Fibroblast of villous mesenchyme (primary cell): Measurements from ENCODE around the gene CYTH1. TPM values are rescaled to one million over a fixed set of nuclear protein-coding genes. Genes with fewer than 3 reads are reported as not detected.

Experiments used
- DNase-seq: peaks from one replicate; pipeline ENCODE4 v3.0.0-alpha.2; 2010; ENCODE audit warnings: low read depth
- H3K4me3 ChIP-seq: 2 replicates; pipeline ENCODE4 v1.5.1; 2011; ENCODE audit warnings: low read depth, mild to moderate bottlenecking, low read length
- total RNA-seq: library from RNA; depleted of rRNA; stranded (reverse); fragments of >200 nt; gene quantifications from 2 replicates; pipeline ENCODE4 v1.2.3, GENCODE V29; 2012
- TF ChIP-seq, protein P1 (sequence below): IDR thresholded peaks from 2 replicates; pipeline ENCODE4 v1.5.1; 2012; ENCODE audit warnings: low read depth, mild to moderate bottlenecking, low read length; ENCODE audit not compliant: insufficient read depth

The CYTH1 gene
- total RNA-seq, 1 donor, result 19.4 TPM

- TF ChIP-seq, protein P1, sequence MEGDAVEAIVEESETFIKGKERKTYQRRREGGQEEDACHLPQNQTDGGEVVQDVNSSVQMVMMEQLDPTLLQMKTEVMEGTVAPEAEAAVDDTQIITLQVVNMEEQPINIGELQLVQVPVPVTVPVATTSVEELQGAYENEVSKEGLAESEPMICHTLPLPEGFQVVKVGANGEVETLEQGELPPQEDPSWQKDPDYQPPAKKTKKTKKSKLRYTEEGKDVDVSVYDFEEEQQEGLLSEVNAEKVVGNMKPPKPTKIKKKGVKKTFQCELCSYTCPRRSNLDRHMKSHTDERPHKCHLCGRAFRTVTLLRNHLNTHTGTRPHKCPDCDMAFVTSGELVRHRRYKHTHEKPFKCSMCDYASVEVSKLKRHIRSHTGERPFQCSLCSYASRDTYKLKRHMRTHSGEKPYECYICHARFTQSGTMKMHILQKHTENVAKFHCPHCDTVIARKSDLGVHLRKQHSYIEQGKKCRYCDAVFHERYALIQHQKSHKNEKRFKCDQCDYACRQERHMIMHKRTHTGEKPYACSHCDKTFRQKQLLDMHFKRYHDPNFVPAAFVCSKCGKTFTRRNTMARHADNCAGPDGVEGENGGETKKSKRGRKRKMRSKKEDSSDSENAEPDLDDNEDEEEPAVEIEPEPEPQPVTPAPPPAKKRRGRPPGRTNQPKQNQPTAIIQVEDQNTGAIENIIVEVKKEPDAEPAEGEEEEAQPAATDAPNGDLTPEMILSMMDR, result no peak
- no peak overlapping the region for H3K4me3 ChIP-seq
- no peak for DNase-seq
Observed at GRCh38 chr17:78665387-78665951, 116.6 kb downstream of the CYTH1 start.

GRCh38 chr17:78664476-78665386, 117.3 kb downstream of the CYTH1 start:
- H3K4me3 ChIP-seq, result no peak overlapping the region
- DNase-seq, result no peak
- TF ChIP-seq, protein P1, result no peak

GRCh38 chr17:78661093-78661770, 120.8 kb downstream of the CYTH1 start:
- no peak overlapping the region for H3K4me3 ChIP-seq
- TF ChIP-seq, protein P1, result no peak
- DNase-seq, result no peak

DNA sequence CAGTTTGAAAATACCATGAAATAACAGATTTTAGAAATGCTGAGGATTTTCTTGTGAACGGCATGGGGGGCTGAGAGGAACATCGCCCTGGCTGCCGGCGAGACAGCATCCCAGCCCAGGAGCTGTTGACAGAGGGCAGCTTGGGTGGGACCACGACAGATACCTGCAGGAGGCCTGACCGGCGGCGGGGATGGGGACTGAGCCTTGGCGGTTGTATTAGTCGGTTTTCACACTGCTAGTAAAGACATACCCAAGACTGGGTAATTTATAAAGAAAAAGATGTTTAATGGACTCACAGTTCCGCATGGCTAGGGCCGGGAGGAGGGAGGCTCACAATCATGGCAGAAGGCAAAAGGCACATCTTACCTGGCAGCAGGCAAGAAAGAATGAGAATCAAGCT, 122.5 kb downstream of the CYTH1 start:
- no peak for DNase-seq
- TF ChIP-seq, protein P1, result no peak
- H3K4me3 ChIP-seq, result no peak overlapping the region

- H3K4me3 ChIP-seq, result no peak overlapping the region
- TF ChIP-seq, protein P1, result no peak
- no peak for DNase-seq
Observed at GRCh38 chr17:78658281-78658785, 123.7 kb downstream of the CYTH1 start.

DNA sequence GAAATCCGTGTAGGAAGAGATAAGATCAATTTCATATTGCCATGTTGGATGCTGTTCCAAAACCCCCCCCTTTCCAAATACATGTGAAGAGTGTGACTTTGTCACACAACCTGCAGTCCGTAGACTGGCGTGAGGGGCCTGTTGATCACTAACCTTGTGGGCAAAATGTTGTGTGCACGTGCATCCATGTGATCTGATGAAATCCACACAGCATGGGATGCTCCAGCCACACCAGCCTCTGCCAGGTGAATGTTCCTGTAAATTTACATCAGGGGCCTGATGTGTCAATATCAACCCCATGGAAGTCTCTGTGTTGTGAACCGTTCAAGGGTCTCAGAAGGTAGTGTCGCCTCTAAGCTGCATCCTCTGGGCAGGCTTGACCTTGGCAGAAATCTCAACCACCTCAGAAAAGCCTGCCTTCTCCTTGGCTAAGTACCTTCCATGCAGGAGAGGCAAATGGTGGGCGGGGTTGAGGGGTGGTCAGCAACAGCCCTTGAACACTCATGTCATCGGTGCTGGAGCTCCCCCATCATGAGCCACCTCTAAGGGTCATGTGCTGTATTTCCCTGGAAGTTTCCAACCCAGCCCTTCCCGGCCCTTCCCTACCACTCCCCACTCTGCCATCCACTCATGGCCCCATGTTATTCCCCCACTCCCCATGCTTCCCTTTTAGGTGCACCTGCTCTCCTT, 126.7 kb downstream of the CYTH1 start:
- H3K4me3 ChIP-seq, result no peak overlapping the region
- no peak for DNase-seq
- TF ChIP-seq, protein P1, result no peak
